ENCODE data around the gene FGFRL1.
"Not testable (repeated sequence)": the region's sequence is repeated elsewhere in the genome, so short reads cannot be mapped to it uniquely, and the experiment has no call there.

FGFRL1 gene

GRCh38 chr4:1053080-1053661 lies 41.7 kb downstream of the FGFRL1 start:
- Histone ChIP-seq H3K27me3 (ENCODE audit: insufficient read depth, low read length) (no peaks in the 10 kb centered on the region), H3K4me2 (ENCODE audit: low read length) (no peak overlapping the region), H3K9me3 (ENCODE audit: low read length) (no peaks in the 10 kb centered on the region), H3K9me2 (ENCODE audit: low read depth, low read length) (no peaks in the 10 kb centered on the region), H3K36me3 (ENCODE audit: insufficient read depth, low read length) (no peaks in the 10 kb centered on the region), H3K4me1 (ENCODE audit: insufficient read depth, low read length, severe bottlenecking) (peaks cover 11% of the 10 kb centered on the region), H3K9ac (ENCODE audit: low read length) (no peak overlapping the region), H3K4me3 (ENCODE audit: low read depth, low read length, poor library complexity, severe bottlenecking) (no peak overlapping the region), H3K79me2 (ENCODE audit: insufficient read depth, low read length) (no peaks in the 10 kb centered on the region), H4K20me1 (ENCODE audit: insufficient read depth, low read length) (no peaks in the 10 kb centered on the region), H3K27ac (ENCODE audit: low read depth, low read length, poor library complexity, severe bottlenecking) (no peak overlapping the region), H2AFZ (ENCODE audit: low read length) (no peak overlapping the region), H3F3A (ENCODE audit: insufficient read depth, low read length) (no peaks in the 10 kb centered on the region)
- TF ChIP-seq, protein P1, sequence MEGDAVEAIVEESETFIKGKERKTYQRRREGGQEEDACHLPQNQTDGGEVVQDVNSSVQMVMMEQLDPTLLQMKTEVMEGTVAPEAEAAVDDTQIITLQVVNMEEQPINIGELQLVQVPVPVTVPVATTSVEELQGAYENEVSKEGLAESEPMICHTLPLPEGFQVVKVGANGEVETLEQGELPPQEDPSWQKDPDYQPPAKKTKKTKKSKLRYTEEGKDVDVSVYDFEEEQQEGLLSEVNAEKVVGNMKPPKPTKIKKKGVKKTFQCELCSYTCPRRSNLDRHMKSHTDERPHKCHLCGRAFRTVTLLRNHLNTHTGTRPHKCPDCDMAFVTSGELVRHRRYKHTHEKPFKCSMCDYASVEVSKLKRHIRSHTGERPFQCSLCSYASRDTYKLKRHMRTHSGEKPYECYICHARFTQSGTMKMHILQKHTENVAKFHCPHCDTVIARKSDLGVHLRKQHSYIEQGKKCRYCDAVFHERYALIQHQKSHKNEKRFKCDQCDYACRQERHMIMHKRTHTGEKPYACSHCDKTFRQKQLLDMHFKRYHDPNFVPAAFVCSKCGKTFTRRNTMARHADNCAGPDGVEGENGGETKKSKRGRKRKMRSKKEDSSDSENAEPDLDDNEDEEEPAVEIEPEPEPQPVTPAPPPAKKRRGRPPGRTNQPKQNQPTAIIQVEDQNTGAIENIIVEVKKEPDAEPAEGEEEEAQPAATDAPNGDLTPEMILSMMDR (IDR thresholded peaks at IDR 0.05; ENCODE audit: low read length), result no peak
- no peak for TF ChIP-seq EZH2 (IDR thresholded peaks at IDR 0.05; ENCODE audit: borderline replicate concordance, low read length)

GRCh38 chr4:1053891-1054290 lies 42.5 kb downstream of the FGFRL1 start:
- H3K9me3 ChIP-seq (ENCODE audit: low read length); H3K79me2 ChIP-seq (ENCODE audit: insufficient read depth, low read length); H3K9me2 ChIP-seq (ENCODE audit: low read depth, low read length); H3K27me3 ChIP-seq (ENCODE audit: insufficient read depth, low read length); H2AFZ ChIP-seq (ENCODE audit: low read length); H3K4me2 ChIP-seq (ENCODE audit: low read length); H3K36me3 ChIP-seq (ENCODE audit: insufficient read depth, low read length); H3F3A ChIP-seq (ENCODE audit: insufficient read depth, low read length); H4K20me1 ChIP-seq (ENCODE audit: insufficient read depth, low read length); H3K9ac ChIP-seq (ENCODE audit: low read length); H3K4me3 ChIP-seq (ENCODE audit: low read depth, low read length, poor library complexity, severe bottlenecking); H3K27ac ChIP-seq (ENCODE audit: low read depth, low read length, poor library complexity, severe bottlenecking): not testable (repeated sequence)
- H3K4me1 ChIP-seq (ENCODE audit: insufficient read depth, low read length, severe bottlenecking), result peaks cover 11% of the 10 kb centered on the region

- not testable (repeated sequence) for H3K79me2 ChIP-seq (ENCODE audit: insufficient read depth, low read length); H3F3A ChIP-seq (ENCODE audit: insufficient read depth, low read length); H3K36me3 ChIP-seq (ENCODE audit: insufficient read depth, low read length); H2AFZ ChIP-seq (ENCODE audit: low read length); H3K9me3 ChIP-seq (ENCODE audit: low read length); H3K9ac ChIP-seq (ENCODE audit: low read length); H3K4me3 ChIP-seq (ENCODE audit: low read depth, low read length, poor library complexity, severe bottlenecking); H3K27ac ChIP-seq (ENCODE audit: low read depth, low read length, poor library complexity, severe bottlenecking); H3K4me2 ChIP-seq (ENCODE audit: low read length); H3K9me2 ChIP-seq (ENCODE audit: low read depth, low read length); H4K20me1 ChIP-seq (ENCODE audit: insufficient read depth, low read length); H3K27me3 ChIP-seq (ENCODE audit: insufficient read depth, low read length)
- H3K4me1 ChIP-seq (ENCODE audit: insufficient read depth, low read length, severe bottlenecking), result peaks cover 11% of the 10 kb centered on the region
Measured at GRCh38 chr4:1054696-1055242, 43.3 kb downstream of the FGFRL1 start.

DNA sequence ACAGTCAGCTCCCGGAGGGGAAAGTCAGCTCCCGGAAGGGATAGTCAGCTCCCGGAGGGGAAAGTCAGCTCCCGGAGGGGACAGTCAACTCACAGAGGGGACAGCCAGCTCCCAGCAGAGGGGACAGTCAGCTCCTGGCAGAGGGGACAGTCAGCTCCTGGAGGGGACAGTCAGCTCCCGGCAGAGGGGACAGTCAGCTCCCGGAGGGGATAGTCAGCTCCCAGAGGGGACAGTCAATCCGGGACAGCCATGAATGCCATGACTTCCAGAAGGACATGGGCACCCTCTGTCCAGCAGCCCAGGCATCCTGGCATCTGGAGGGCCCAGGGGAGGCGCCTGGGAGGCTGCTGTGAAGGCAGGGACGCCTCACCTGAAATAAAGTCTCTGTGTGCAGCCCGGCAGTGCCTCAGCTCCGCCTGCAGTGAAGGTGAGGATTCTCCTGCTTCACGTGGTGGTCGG lies 43.8 kb downstream of the FGFRL1 start:
- H3K4me2 ChIP-seq (ENCODE audit: low read length), result peak overlapping the region; percentile 66
- not testable (repeated sequence) for H2AFZ ChIP-seq (ENCODE audit: low read length); H3K79me2 ChIP-seq (ENCODE audit: insufficient read depth, low read length); H3K9me3 ChIP-seq (ENCODE audit: low read length); H3K9me2 ChIP-seq (ENCODE audit: low read depth, low read length); H4K20me1 ChIP-seq (ENCODE audit: insufficient read depth, low read length); H3K27ac ChIP-seq (ENCODE audit: low read depth, low read length, poor library complexity, severe bottlenecking); H3F3A ChIP-seq (ENCODE audit: insufficient read depth, low read length); H3K36me3 ChIP-seq (ENCODE audit: insufficient read depth, low read length); H3K27me3 ChIP-seq (ENCODE audit: insufficient read depth, low read length)
- H3K9ac ChIP-seq (ENCODE audit: low read length), result peak overlapping the region; percentile 23; the same call in 1 of the 2 replicates
- H3K4me1 ChIP-seq (ENCODE audit: insufficient read depth, low read length, severe bottlenecking), result peaks cover 11% of the 10 kb centered on the region
- peak overlapping the region; percentile 53 for H3K4me3 ChIP-seq (ENCODE audit: low read depth, low read length, poor library complexity, severe bottlenecking)

Measured in OCI-LY1 (cell line).